ENCODE measurements around the gene FRMD4B.
A peak's percentile ranks its signal among the peaks of the same experiment; 100 is the strongest.

The FRMD4B gene

GRCh38 chr3:69388241-69388640, 2.4 kb upstream of the FRMD4B start:
- Histone ChIP-seq H3K9me3 (ENCODE audit: control insufficient read depth, low read length) (no peaks in the 10 kb centered on the region), H3K9ac (no peak overlapping the region), H3K4me2 (ENCODE audit: low read length) (no peak overlapping the region), H3K4me3 (ENCODE audit: low read depth, low read length) (no peak overlapping the region), H3K27ac (no peak overlapping the region), H2AFZ (no peak overlapping the region), H3K4me1 (no peaks in the 10 kb centered on the region), H3K36me3 (ENCODE audit: control insufficient read depth, insufficient read depth, low read length) (no peaks in the 10 kb centered on the region), H3K27me3 (ENCODE audit: control insufficient read depth, insufficient read depth, low read length) (no peaks in the 10 kb centered on the region), H3K79me2 (no peaks in the 10 kb centered on the region)
- no peak for TF ChIP-seq CTCF (IDR thresholded peaks at IDR 0.05)

DNA sequence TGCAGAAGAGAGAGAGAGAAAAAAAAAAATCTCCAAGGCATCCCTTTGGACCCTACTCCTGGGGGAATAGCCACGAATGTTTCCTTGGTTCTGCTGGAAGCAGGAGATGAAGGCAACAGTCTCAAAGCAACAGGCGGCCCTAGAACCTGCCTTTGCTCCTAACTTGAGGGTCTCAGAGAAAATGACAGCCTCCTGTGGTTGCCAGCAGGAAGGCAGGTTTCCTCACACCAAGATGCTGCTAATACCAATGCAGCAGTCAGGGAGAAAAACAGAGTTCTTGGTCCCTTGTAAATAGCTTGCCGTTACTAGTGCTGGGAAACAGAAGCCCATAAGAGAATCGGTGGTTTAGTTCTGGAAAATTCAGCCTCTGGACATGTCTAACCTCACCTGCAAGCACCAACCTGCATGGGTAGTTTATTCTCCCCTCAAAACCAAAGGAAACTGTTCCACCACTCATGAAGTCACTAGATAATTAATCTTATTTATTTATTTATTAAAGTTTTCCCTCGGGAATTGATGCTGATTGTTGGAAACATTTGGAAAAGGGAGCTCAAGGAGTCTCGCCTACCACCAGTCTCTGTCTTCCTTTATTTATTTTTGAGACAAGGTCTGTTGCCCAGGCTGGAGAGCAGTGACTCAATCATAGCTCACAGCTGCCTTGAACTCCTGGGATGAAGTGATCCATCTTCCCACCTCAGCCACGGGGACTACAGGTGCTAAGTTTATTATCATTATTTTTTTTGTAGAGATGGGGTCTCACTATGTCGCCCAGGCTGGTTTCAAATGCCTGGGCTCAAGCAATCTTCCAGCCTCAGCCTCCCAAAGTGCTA, 883 bp upstream of the FRMD4B start:
- Histone ChIP-seq H2AFZ (no peak overlapping the region), H3K4me1 (no peaks in the 10 kb centered on the region), H3K79me2 (no peaks in the 10 kb centered on the region), H3K4me2 (ENCODE audit: low read length) (peak overlapping the region; percentile 87), H3K27me3 (ENCODE audit: control insufficient read depth, insufficient read depth, low read length) (no peaks in the 10 kb centered on the region), H3K27ac (no peak overlapping the region), H3K9me3 (ENCODE audit: control insufficient read depth, low read length) (no peaks in the 10 kb centered on the region), H3K36me3 (ENCODE audit: control insufficient read depth, insufficient read depth, low read length) (no peaks in the 10 kb centered on the region), H3K9ac (no peak overlapping the region), H3K4me3 (ENCODE audit: low read depth, low read length) (peak overlapping the region; percentile 63)
- TF ChIP-seq CTCF (IDR thresholded peaks at IDR 0.05) = no peak

DNA sequence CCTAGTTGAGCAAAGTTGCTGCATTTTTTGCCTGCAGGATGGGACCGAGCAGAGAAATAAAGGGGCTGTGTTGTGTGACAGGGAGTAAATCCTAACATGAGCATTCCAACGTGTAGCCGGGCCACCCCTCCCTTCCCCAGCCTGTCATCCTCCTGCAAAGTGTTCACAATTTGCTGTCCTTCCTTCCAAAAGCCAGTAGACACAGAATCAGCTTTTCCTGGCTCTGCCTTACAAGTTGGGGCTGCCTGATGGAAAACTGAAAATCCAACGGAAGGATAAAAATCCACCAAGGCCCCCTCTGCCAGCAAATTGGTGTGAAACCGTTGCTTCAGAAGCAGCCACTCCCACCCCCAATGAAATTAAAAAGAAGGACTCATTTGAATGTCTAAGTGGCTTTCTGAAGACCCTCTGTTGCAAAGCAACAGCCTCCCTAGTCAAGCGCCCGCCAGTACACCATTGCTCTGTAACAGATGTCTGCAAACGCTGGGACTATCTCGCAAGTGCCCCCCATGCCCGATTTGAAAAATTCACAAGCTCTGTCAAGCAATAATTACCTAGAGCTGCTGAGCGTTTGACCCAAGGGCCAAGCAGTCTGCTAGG, 665 bp downstream of the FRMD4B start:
- no peak for TF ChIP-seq CTCF (IDR thresholded peaks at IDR 0.05)
- Histone ChIP-seq H3K4me1 (no peaks in the 10 kb centered on the region), H3K27ac (no peak overlapping the region), H3K27me3 (ENCODE audit: control insufficient read depth, insufficient read depth, low read length) (no peaks in the 10 kb centered on the region), H3K9ac (no peak overlapping the region), H3K4me3 (ENCODE audit: low read depth, low read length) (peak overlapping the region; percentile 63), H2AFZ (peak overlapping the region; percentile 72), H3K9me3 (ENCODE audit: control insufficient read depth, low read length) (no peaks in the 10 kb centered on the region), H3K4me2 (ENCODE audit: low read length) (peak overlapping the region; percentile 87), H3K36me3 (ENCODE audit: control insufficient read depth, insufficient read depth, low read length) (no peaks in the 10 kb centered on the region), H3K79me2 (no peaks in the 10 kb centered on the region)

GRCh38 chr3:69384326-69384725, 1.6 kb downstream of the FRMD4B start:
- no peaks in the 10 kb centered on the region for H3K27me3 ChIP-seq (ENCODE audit: control insufficient read depth, insufficient read depth, low read length)
- H3K9ac ChIP-seq = no peak overlapping the region
- H3K9me3 ChIP-seq (ENCODE audit: control insufficient read depth, low read length) = no peaks in the 10 kb centered on the region
- no peak for TF ChIP-seq CTCF (IDR thresholded peaks at IDR 0.05)
- H3K79me2 ChIP-seq = no peaks in the 10 kb centered on the region
- no peaks in the 10 kb centered on the region for H3K36me3 ChIP-seq (ENCODE audit: control insufficient read depth, insufficient read depth, low read length)
- H3K4me1 ChIP-seq = no peaks in the 10 kb centered on the region
- no peak overlapping the region for H2AFZ ChIP-seq
- no peak overlapping the region for H3K27ac ChIP-seq
- no peak overlapping the region for H3K4me2 ChIP-seq (ENCODE audit: low read length)
- no peak overlapping the region for H3K4me3 ChIP-seq (ENCODE audit: low read depth, low read length)
